ENCODE measurements around the gene ETV4.

The ETV4 gene

DNA sequence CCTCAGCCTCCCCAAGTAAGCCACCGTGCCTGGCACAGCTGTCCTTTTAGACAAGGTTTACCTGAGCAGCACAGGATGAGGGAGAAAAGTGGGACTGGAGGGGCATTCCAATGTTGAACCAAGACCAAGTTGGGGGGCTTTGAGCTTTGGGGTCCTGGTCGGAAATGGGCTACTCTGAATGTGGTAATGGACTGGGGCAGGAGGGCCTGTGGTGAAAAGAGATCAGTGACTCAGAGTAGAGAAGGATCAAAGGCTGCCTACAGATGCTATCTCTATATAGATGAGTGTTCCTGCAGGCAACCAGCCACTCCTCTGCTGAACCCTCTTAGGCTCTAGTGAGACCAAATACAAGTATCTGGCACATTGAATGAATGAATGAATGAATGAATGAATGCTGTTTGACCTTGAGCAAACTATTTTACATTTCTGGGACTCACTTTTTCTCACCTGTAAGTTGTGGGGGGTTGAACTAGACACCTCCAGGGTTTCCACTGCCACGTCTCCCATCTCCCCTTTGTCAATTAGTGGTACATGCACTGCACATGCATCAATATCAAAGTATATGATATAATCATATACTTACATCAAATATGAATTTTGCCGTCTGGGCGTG is 26.3 kb upstream of the ETV4 start:
- no peak for DNase-seq

DNA sequence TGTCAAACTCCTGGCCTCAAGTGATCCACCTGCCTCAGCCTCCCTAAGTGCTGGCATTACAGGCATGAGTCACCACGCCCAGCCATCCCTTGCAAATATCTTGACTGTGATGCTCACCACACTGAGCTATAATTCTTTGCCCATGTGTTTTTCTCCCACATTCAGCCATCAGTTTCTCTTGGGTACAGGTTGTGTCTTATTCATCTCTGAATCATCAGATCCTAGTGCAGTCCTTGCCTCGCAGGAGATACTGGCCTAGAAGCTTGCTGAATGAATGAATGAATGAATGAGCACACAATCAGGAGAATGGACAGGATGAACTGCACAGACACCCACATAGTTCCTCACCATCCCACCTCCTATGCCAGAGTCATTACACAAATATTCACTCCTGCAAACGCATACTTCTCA is 24.4 kb upstream of the ETV4 start:
- no peak for DNase-seq

DNA sequence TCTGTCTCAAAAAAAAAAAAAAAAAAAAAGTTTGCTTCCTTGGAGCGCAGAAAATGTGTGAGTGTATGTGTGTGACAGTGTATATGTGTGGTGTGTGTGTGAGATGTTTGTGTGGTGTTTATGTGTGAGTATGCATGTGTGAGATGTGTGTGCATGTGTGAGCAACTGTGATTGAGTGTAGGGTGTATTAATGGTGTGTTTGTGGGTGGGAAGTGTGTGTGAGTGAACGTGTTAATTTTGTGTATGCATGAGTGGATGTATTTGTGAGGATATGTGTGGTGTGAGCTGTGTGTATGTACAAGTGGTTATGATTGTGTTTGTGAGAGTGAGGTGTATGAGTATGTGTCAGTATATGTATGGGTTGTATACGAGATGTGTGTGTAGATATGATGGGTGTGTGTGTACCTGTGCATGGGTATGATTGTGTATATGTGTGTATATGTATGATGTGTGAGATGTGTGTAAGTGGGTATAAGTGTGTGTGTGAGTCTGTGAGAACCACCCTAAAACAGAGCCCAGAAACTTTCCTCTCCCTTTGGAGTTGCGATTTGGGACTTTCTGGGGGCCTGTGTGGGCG is 22.5 kb upstream of the ETV4 start:
- no peak for DNase-seq

DNA sequence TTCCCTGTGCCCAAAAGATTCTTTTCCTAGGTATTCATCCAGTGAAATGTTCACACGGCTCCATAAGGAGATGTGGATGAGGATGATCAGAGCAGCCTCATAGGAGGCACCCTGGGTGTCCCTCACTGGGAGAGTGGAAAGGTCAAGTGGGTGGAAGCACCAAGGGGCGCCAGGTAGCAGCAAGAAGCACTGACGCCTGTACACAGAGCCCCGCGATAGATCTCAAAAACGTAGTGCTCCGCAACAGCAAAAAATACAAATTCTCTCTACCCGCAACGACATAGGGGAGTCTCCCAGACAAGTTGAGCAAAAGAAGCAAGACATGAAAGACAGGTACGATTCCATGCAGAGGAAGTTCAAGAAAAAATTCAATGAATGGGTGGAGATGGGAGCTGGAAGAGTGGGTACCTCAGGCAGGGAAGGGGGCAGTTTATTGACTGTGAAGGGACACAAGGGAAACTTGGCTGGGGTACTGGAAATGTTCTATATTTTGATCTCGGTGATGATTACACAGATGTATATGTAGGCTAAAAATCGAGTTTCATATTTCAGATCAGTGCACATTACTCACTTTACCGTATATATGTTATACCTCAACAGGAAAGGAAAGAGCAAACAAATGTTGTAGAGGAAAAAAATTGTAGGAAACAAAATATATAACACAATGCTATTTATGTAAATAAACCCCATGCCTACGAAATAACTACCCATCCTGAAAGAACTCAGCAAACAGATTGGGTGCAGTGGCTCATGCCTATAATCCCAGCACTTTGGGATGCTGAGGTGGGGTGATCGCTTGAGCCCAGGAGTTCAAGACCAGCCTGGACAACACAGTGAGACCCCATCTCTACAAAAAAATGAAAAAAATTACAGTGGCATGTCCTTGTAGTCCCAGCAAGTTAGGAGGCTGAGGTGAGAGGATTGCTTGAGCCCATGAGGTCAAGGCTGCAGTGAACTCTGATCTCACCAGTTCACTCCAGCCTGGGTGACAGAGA is 17.8 kb upstream of the ETV4 start:
- no peak for DNase-seq

DNA sequence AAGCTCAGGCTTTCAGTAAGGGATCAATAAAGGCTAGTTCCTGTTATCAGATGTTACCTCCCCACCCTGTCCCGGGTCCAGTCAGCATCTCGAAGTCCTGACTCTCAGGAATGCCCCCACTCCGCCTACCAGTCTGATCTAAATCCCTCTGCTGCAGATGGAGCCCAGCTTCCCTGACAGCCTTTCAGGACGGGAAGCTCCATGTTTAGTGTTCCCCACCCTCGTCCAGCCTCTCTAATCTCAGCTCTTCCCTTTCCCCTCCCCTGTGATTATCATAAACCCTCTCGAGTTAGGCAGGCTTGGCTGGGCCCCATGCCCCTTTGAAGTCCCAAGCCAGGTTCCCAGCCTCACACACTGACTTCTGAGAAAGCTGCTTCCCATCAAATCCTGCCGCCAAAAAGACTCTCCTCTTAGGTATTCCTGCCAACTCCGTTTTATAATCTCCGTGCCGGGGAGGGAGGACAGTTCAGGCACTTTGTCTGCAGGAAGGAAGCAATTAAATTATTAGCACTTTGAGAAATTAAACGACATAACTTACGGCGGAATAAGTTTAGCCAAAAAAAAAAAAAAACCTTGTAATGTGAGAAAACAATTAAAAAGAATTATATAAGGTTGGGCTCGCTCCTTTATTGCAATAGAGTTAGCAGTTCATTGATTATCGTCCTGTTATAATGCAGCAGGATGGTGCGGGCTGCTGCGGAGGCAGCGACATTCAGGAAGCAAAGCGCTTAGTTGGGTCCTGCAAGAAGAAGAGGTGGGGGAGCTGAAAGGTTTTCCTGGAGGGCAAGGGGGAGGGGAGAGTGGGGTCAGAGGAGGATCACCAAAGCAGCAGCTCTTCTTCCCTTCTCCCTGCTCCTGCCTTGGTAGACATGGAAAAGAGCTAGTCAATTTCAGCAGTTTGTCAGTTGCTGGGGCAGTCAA is 16.8 kb upstream of the ETV4 start:
- DNase-seq: no peak

DNA sequence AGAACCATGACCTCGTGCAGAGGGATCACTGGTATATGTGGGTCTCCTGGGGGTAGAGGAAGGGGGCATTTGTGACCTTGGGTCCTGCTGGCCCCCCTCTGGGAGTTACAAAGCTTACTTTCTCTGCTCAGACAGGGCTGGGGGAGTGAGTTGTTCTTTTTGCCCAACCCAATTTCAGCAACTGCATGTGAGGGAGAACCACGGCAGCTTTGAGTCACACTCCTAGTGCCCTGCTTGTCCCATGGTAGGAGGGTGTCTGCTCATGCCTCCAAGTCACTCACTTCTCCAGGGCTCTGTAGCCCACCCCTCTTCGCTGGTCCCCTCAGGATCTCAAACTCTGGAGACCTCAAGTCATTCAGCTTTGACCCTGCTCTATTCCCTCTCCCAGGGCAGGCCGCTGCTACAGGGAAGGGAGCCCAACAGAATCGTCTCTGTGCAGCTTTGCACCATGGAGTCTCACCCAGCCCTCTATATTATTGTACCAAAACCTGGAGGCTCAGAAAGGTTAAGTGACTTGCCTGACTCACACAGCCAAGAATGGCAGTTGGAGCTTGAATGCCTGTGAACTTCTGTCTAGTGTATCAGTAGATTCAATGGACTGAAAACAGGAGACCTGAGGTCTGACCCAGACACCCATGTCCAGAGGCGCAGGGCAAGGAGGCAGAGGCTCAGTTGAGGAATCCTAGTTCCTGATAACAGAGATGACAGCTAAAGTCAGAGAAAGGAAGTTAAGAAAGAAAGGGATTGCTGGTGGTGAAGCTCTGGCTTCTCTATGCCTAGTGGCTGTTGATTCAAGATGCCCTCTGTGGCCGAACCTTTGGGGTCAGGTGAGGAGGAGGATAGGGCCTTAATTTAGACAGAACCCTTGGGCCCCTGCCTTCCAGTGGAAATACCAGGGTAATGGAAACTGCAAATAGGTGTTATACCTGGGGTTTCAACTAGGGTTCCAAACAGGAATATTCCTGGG is 14.6 kb upstream of the ETV4 start:
- DNase-seq: no peak

DNA sequence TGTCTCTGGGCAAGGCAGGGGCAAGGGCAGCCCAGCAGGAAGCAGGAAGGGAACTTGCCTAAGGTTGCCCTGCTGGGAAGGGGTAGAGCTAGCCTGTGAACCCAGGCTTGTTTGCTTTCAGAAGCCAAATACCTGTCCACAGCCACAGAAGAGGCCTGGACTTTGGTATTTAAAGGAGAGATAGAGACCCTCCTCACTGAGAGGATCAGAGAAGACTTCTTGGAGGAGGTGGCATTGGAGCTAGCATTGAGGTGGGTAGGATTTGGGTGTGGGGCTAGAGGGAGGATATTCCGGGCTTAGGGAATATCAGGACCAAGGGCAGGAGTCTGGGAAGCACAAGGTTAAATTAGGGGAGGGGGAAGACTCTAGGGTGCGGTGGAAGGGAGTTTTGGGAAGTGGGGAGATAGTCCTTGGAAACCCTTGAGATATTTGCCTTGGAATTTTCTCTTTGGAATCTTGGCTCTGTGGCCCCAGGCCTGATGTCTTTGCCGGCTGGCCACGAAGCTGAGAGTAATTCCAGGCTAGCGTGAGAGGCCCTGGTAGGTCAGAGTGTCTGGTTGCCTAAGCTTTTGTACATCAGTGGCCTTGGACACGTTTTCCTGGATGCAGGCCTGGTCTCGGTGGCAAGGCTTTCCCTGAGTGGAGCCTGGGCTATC is 13.1 kb upstream of the ETV4 start:
- no peak for DNase-seq

DNA sequence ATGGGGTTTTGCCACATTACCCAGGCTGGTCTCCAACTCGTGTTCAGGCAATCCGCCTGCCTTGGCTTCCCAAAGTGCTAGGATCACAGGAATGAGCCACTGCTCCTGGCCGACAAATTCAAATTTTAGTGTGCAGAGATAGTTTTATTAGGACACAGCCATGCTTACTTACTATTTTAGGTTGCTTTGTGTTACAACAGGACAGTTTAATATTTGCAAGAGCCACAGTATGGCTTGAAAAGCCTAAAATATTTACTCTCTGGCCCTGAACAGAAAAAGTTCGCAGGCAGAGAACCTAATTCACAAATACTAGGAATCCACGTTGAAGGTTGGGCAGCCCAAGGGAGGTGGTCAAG is 12.6 kb upstream of the ETV4 start:
- no peak for DNase-seq

DNA sequence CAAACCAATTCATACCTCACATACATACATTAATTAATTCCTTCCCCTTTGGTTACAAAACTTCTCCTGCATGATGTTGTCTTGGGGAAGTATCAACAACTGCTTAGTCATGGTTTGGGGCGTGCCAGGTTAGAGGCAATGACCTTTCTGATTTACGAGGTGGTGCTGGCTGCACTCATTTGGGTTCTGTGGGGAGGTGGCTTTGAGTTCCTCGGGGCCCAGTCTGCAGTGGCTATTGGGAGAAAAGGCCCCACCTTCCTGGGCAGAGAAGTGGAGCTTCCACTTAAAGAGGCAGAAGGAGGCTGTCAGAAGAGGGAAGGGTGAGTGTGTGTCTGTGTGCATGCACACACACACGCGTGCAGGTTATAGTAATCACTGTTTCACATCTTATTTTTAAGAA is 10.2 kb upstream of the ETV4 start:
- no peak for DNase-seq

DNA sequence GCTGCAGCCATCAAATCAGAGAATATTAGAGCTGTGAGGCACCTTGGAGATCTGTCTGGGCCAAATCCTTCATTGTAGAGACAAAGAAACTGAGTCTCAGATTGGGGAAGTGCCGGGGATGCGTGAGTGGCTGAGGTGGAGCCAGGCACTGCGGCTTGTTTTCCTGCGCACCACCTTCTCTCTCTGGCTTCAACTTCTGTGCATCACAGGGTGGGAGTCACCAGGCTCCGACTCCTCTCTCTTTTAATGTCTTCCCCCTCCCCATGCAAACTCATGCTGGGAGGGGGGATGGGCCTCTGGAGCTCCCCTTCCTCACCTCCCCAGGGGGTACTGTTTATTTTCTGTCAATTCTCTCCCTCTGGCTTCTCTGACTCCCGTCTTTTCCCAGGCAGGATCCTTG is 8.7 kb upstream of the ETV4 start:
- no peak for DNase-seq

DNA sequence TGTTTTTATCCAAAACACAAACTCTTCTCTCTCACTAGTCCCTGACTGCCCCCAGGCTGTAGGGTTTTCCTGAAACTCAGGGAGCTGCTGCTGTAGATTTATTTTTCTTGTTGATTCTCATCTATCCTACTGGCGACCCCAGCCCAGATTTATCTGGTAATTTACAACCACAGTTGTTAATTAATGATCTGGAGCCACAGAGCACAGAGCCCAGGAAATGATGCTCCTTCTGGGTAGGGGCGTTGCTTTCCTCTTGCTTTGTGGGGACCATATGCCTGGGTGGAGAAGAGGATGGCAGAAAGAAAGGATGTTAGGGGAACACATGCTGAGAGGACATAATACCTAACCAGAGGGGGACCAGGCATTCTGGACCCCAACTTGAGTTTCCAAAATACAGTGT is 7.4 kb upstream of the ETV4 start:
- no peak for DNase-seq

DNA sequence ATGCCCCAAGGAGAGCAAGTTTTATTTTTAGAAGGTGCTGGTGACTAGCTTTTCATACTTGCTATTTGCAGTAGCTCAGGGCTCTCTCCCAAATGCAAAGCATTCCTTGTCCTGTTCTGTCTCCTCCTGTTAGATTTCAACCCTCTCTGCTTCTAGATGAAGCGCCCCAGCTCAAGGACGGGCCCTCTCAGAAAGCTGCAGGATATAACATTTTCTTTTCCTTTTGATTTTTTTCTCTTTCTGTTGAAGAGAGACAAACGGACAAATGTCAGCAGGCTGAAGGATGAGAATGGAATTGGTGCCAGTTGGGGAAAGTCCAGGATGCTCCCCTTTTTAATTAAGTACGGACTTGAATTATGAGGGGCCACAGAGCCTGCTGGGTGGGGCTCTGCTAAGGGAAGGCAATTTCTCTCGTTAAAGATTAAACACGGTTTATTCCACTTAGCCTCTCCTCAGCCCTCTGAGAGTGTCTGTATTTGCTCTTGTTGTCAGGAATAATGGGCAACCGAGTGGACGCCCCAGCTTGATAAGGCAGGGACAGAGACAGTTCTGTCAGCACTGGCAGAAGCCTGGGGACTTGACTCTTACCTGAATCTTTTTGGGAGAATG is 6.2 kb upstream of the ETV4 start:
- DNase-seq: no peak

DNA sequence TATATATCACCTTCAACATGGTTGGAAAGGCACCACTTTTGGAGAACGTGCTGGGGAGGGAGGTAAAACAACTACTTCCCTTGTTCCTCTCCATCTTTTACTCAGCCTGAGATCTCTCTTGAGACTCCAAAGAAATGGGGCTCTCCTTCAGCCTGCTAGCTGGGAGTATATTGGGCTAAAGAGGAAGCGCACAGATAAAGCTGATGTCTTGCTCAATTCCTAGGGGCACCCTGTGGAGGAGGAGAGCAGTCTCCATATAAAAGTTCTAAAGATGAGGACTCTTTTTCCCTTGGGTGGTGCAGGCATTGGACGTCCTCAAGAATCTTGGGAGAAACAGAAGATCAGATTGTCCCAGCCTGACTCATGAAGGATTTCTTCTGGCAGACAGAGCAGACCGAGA is 4.6 kb upstream of the ETV4 start:
- DNase-seq: no peak

DNA sequence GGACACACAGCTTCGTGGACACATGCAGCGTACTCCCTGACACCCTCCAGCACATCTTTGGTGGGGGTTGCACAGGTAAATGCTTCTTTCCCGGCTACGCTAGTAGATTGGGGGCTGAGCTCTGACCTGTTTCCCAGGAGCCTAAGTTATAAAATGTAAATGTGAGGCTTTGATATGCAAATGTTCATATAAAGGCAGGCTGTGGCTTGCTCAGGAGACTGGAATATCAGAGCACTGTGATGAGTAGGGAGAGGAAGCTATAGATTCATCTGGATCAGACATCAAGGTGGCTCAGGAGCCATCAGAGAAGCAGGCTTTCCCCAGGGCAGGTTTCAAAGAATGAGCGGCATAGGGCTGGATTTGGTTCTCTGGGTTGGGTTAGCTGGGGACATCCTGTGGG is 3.4 kb upstream of the ETV4 start:
- no peak for DNase-seq

DNA sequence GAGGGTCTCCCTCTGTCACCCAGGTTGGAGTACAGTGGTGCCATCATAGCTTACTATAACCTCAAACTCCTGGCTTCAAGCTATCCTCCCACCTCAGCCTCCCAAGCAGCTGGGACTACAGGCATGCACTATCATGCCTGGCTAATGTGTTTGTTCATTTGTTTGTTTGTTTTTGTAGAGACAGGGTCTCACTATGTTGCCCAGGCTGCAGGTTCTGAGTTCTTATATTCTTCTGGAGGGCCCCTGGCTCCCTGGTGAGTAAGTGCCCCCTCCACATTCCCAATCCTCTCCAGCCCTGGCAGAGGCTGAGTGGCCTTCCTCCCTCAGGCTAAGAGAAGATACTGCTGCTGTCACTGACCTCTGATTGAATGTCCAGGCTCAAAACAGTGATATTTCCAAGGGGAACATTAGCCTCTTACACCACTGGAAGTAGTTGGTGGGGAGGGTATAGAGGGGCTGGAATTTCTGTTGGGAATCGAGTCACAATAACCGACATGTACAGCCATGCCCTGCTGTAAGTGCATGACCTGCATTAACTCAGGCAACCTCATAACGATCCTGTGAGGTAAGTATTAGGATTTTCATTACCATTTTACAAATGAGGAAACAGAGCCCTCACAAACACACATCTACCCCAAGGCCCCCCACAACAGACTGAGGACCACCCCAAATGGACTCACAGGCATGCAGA is 2.7 kb upstream of the ETV4 start:
- no peak for DNase-seq

DNA sequence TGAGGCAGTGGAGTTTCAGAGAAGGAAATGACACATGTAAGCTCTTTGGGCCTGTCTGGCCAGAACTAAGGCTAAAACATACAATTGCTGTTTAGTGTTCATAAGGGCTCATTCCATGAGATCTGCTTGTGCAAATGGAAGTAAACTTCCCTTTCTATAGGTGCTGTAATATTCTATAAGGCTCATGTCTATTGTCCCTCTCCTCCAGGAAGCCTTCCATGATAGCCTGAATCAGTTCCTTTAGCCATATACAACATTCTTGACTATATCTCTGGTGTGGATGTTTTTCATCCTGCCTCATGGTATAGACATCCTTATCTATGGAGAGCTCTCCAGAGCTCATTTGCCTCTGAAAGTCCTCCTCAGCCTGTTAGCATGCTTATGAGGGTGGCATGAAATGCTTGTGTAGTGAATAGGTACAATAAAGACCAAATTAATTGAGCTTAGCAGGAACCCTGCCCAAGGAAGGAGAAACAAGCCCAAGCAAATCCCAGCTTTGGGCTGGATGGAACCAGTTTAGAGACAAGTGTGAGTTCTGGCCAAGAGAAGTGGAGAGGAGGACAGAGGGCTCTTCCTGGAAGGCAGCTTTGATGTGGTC is 1.6 kb upstream of the ETV4 start:
- DNase-seq: no peak

DNA sequence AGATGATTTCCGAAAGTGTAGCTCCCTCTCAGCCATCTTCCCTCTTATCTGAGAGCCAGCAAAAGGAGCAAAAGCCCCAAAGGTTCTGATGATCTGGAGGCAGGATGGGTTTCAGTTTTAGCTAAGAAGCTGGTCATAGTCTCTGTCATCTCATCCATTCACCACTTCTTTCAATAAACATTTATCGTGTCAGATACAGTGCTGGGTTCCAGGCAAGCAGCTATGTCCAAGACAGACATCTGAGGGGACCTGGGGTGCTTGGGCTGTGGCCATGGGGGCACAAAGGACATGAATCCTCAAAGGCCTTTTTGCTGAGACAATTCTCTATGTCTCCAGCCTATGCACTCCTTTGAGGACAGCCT is 1.0 kb upstream of the ETV4 start:
- no peak for DNase-seq

DNA sequence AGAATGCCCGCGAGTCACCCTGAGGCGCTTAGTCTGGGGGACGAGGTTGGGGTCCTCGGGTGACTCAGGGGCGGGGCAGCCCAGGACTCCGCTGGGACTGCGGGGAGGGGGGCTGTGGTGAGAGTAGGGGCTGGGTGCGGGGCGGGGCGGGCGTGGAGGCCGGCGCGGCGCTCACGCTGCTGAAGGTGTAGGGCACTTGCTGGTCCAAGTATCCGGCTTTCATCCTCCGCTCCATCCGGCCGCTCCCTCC is 832 bp downstream of the ETV4 start:
- DNase-seq: peak; percentile 26

DNA sequence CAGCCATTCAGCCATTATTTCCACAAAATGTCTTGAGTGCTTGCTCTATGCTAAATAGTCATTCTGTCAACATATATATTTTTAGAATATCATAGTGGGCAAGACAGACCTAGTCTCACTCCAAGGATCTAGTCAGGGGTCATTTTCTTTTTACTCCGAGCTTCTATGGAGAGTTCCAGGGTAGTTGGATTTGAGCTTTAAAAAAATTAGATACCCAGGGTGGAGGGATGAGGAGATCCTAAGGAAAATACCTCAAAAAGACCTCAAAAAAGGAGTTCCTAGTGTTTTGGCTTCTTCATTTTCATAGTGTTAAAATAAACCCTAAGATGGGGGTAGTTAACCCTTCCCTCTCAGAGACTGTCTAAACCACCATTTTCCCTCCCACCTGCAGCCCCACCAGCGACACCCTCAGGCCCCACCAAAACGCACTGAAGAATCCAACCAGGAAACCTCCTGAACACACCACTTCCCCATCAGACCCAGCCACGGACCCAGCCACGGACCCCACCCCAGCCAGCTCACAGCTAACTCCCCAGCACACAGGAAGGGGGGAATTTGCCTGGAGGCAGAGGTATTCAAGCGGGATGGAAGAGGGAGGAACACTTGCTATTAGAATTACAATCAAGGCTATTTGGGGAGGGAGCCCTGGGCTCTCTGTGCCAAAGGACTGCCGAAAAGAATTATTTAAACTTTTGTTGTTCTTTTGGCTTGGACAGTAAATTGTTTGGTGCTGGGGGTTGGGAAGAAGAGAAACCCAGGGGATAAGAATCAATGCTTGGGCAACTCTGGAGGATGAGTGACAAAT is 2.2 kb downstream of the ETV4 start:
- no peak for DNase-seq

Data from stimulated activated CD4-positive, alpha-beta T cell treated with anti-CD3 and anti-CD28 coated beads, Interleukin-4, amount 100 ng/mL, for 1 hour (primary cell).